HepG2 (cell line): ENCODE data around the gene TMPRSS7. TPM values are rescaled to one million over a fixed set of nuclear protein-coding genes. Genes with fewer than 3 reads are reported as not detected.

Experiments
- ATF6 ChIP-seq: sonication (generic); formaldehyde crosslinking; conservative IDR thresholded peaks from 2 replicates; pipeline ENCODE4 v1.4.0; 2020; ENCODE audit warnings: missing genetic modification reagents
- BRD4 ChIP-seq: sonication (generic); formaldehyde crosslinking; IDR thresholded peaks from 2 replicates; pipeline ENCODE4 v1.4.0; 2020; ENCODE audit warnings: missing genetic modification reagents
- DNMT3B ChIP-seq: conservative IDR thresholded peaks from 2 replicates; pipeline ENCODE4 v1.6.1; 2016; ENCODE audit warnings: missing biosample characterization, control low read depth
- EED ChIP-seq: sonication (generic); formaldehyde crosslinking; IDR thresholded peaks from 2 replicates; pipeline ENCODE4 v1.5.0; 2020; ENCODE audit warnings: mild to moderate bottlenecking, missing genetic modification reagents
- EP300 ChIP-seq, 3 experiments: sonication (generic) in 1 of 3; formaldehyde crosslinking in 1 of 3; IDR thresholded peaks; 2 replicates each; pipeline versions ENCODE4 v1.5.1 to v1.6.1; 2011 to 2020; ENCODE audit warnings: low read depth in 2 of 3, low read length in 2 of 3, borderline replicate concordance in 1 of 3, improper control_type of control experiment in 1 of 3, mild to moderate bottlenecking in 1 of 3, missing genetic modification reagents in 1 of 3, moderate library complexity in 1 of 3
- HNRNPUL1 ChIP-seq: fragments of 200-400 bp; formaldehyde crosslinking; IDR thresholded peaks from 2 replicates; pipeline ENCODE4 v1.6.1; 2017; ENCODE audit warnings: low read depth, mild to moderate bottlenecking, low read length, moderate library complexity
- HOXA7 ChIP-seq: sonication (generic); formaldehyde crosslinking; IDR thresholded peaks from 2 replicates; pipeline ENCODE4 v1.8.1; 2022; ENCODE audit warnings: mild to moderate bottlenecking, missing genetic modification reagents, moderate library complexity
- KLF13 ChIP-seq: sonication (generic); formaldehyde crosslinking; IDR thresholded peaks from 2 replicates; pipeline ENCODE4 v1.4.0; 2020; ENCODE audit warnings: mild to moderate bottlenecking, missing genetic modification reagents
- NFIC ChIP-seq: IDR thresholded peaks from 2 replicates; pipeline ENCODE4 v1.6.1; 2012; ENCODE audit warnings: mild to moderate bottlenecking, low read length, inconsistent platforms
- PHF20 ChIP-seq: sonication (generic); formaldehyde crosslinking; IDR thresholded peaks from 2 replicates; pipeline ENCODE4 v1.5.0; 2020; ENCODE audit warnings: mild to moderate bottlenecking, missing genetic modification reagents
- RXRB ChIP-seq: IDR thresholded peaks from 2 replicates; pipeline ENCODE4 v1.6.1; 2016; ENCODE audit warnings: borderline replicate concordance, missing genetic modification reagents, missing compliant biosample characterization
- TBX3 ChIP-seq: fragments of 450-650 bp; IDR thresholded peaks from 2 replicates; pipeline ENCODE4 v1.6.1; 2017; ENCODE audit warnings: antibody characterized with exemption, mild to moderate bottlenecking, inconsistent platforms, borderline replicate concordance
- ZNF629 ChIP-seq: sonication (generic); formaldehyde crosslinking; conservative IDR thresholded peaks from 2 replicates; pipeline ENCODE4 v1.5.0; 2020; ENCODE audit warnings: missing genetic modification reagents
- ZNF781 ChIP-seq: sonication (generic); formaldehyde crosslinking; IDR thresholded peaks from 2 replicates; pipeline ENCODE4 v1.5.1; 2020; ENCODE audit warnings: borderline replicate concordance, mild to moderate bottlenecking, missing genetic modification reagents; ENCODE audit errors: not compliant biosample characterization
- polyA plus RNA-seq, 8 experiments: library from polyadenylated mRNA; depleted of rRNA in 3 of 8; stranded (reverse) in 7 of 8; unstranded in 1 of 8; fragments of >200 nt; fragmentation: Illumina TruSeq in 4 of 8; extraction: Trizol in 4 of 8; gene quantifications; 2 replicates each; pipeline versions ENCODE4 v1.2.1 to v1.2.3, GENCODE V29; 2011 to 2016; ENCODE audit warnings: low read depth in 4 of 8, missing spikeins in 1 of 8, mixed read lengths in 1 of 8; ENCODE audit not compliant: insufficient read depth in 1 of 8
- total RNA-seq, 5 experiments: library from RNA; depleted of rRNA; stranded (reverse); fragments of >200 nt; fragmentation: Illumina TruSeq; extraction: Trizol; gene quantifications; 2 replicates each; pipeline ENCODE4 v1.2.3, GENCODE V29; 2016; ENCODE audit warnings: low read depth in 1 of 5
- TF ChIP-seq, protein P1 (sequence below): sonication (generic); formaldehyde crosslinking; conservative IDR thresholded peaks from 2 replicates; pipeline ENCODE4 v1.8.1; 2023; ENCODE audit warnings: missing genetic modification reagents
- TF ChIP-seq, protein P2 (sequence below): fragments of 450-650 bp; IDR thresholded peaks from 2 replicates; pipeline ENCODE4 v1.6.1; 2016
- TF ChIP-seq, protein P3 (sequence below): sonication (generic); formaldehyde crosslinking; IDR thresholded peaks from 2 replicates; pipeline ENCODE4 v1.4.0; 2020; ENCODE audit warnings: missing genetic modification reagents, mild to moderate bottlenecking, borderline replicate concordance
- TF ChIP-seq, protein P4 (sequence below): IDR thresholded peaks from 2 replicates; pipeline ENCODE4 v1.6.1; 2012; ENCODE audit warnings: inconsistent platforms

TMPRSS7 gene
- total and polyA plus RNA-seq, 2 of the 13 experiments (the other 11 are each of a cell fraction or from before 2014, with no cell fraction given): not detected

DNA sequence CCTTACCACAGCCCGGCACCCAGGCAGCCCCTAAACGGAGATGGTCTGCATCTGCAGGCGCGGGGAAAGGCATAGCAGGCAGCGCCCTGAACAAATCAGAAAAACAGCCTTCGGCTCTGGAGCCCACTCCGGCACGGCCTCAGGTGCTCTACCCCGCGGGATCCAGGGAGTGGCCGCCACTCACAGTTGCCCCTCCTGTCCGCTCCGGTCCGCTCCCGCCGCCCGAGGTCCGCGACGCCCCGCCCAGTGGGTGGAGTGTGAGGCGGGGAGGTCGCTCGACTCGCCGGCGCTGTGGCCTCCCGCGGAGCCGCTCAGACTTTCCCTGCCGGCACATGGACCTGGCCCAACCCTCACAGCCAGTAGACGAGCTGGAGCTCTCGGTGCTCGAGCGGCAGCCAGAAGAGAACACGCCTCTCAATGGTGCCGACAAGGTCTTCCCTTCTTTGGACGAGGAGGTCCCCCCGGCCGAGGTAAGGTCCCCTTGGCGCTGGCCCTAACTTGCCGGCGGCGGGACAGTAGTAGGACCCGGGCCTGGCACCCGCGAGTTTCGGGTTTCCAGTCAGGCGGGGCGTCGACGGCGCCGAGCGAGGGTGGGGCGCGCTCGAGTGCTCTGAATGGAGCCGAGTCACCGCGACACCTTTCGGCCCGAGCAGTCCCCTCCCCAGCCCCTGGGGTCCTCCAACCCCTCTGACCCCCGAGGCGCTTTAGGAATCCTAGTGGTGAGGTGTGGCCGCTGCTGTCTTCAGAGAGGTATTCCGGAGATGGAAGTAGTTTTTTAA, 51.7 kb downstream of the TMPRSS7 start, which contains the start of gene C3orf52 (continued):
- TF ChIP-seq, protein P1, sequence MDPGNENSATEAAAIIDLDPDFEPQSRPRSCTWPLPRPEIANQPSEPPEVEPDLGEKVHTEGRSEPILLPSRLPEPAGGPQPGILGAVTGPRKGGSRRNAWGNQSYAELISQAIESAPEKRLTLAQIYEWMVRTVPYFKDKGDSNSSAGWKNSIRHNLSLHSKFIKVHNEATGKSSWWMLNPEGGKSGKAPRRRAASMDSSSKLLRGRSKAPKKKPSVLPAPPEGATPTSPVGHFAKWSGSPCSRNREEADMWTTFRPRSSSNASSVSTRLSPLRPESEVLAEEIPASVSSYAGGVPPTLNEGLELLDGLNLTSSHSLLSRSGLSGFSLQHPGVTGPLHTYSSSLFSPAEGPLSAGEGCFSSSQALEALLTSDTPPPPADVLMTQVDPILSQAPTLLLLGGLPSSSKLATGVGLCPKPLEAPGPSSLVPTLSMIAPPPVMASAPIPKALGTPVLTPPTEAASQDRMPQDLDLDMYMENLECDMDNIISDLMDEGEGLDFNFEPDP: 0 out of 2 replicates have a peak, but pooled peaks have one; percentile 23
- TF ChIP-seq HOXA7 (no peak), BRD4 (CRISPR knock-in tag) (no peak), PHF20 (CRISPR knock-in tag) (0 out of 2 replicates have a peak, but pooled peaks have one; percentile 33), EP300 (IDR thresholded peaks at IDR 0.05; ENCODE audit: low read depth in 2 of 2, low read length in 2 of 2) (no peak), EP300 (CRISPR knock-in tag; IDR thresholded peaks at IDR 0.05; ENCODE audit: borderline replicate concordance) (no peak), TBX3 (no peak), ZNF629 (CRISPR knock-in tag) (no peak), NFIC (no peak), ATF6 (CRISPR knock-in tag) (no peak), KLF13 (no peak), DNMT3B (CRISPR knock-in tag) (no peak), HNRNPUL1 (no peak), RXRB (CRISPR knock-in tag) (0 out of 2 replicates have a peak, but pooled peaks have one; percentile 29), ZNF781 (CRISPR knock-in tag) (peak; percentile 65), EED (CRISPR knock-in tag) (no peak)
- TF ChIP-seq, protein P2, sequence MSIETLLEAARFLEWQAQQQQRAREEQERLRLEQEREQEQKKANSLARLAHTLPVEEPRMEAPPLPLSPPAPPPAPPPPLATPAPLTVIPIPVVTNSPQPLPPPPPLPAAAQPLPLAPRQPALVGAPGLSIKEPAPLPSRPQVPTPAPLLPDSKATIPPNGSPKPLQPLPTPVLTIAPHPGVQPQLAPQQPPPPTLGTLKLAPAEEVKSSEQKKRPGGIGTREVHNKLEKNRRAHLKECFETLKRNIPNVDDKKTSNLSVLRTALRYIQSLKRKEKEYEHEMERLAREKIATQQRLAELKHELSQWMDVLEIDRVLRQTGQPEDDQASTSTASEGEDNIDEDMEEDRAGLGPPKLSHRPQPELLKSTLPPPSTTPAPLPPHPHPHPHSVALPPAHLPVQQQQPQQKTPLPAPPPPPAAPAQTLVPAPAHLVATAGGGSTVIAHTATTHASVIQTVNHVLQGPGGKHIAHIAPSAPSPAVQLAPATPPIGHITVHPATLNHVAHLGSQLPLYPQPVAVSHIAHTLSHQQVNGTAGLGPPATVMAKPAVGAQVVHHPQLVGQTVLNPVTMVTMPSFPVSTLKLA: no peak
- TF ChIP-seq, protein P3, sequence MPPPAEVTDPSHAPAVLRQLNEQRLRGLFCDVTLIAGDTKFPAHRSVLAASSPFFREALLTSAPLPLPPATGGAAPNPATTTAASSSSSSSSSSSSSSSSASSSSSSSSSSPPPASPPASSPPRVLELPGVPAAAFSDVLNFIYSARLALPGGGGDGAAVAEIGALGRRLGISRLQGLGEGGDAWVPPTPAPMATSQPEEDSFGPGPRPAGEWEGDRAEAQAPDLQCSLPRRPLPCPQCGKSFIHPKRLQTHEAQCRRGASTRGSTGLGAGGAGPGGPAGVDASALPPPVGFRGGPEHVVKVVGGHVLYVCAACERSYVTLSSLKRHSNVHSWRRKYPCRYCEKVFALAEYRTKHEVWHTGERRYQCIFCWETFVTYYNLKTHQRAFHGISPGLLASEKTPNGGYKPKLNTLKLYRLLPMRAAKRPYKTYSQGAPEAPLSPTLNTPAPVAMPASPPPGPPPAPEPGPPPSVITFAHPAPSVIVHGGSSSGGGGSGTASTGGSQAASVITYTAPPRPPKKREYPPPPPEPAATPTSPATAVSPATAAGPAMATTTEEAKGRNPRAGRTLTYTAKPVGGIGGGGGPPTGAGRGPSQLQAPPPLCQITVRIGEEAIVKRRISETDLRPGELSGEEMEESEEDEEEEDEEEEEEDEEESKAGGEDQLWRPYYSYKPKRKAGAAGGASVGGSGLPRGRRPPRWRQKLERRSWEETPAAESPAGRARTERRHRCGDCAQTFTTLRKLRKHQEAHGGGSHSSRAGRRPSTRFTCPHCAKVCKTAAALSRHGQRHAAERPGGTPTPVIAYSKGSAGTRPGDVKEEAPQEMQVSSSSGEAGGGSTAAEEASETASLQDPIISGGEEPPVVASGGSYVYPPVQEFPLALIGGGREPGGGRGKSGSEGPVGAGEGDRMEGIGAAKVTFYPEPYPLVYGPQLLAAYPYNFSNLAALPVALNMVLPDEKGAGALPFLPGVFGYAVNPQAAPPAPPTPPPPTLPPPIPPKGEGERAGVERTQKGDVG (CRISPR knock-in tag): peak; percentile 43; the same call in 1 of the 2 replicates
- TF ChIP-seq, protein P4, sequence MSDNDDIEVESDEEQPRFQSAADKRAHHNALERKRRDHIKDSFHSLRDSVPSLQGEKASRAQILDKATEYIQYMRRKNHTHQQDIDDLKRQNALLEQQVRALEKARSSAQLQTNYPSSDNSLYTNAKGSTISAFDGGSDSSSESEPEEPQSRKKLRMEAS: peak; percentile 90
